PC-3 (cell line): ENCODE measurements around the gene CCL8. TPM values are rescaled to one million over a fixed set of nuclear protein-coding genes. Genes with fewer than 3 reads are reported as not detected.

ENCODE experiments used
- ATAC-seq: fragments of 200-7000 bp; cut with Tn5 transposase; 2 replicates; pipeline ENCODE4 v1.9.1; 2020; ENCODE audit warnings: mild to moderate bottlenecking, moderate library complexity
- BruUV-seq: library from RNA; stranded (reverse); fragments of 400-500 nt; replicated peaks from 2 replicates; lab custom pipeline; 2021; lab: Mats Ljungman, UMichigan
- CTCF ChIA-PET: fragments of 300-600 bp; sonication (Branson Sonifier 250); formaldehyde crosslinking; loops from one replicate; lab custom pipeline; 2022; ENCODE audit warnings: antibody characterized with exemption; lab: Charles Lee
- POLR2A ChIA-PET: fragments of 300-600 bp; sonication (Branson Sonifier 250); formaldehyde crosslinking; loops from one replicate; lab custom pipeline; 2022; ENCODE audit warnings: antibody characterized with exemption; ENCODE audit not compliant: unreplicated experiment; lab: Charles Lee
- DNase-seq: peaks from one replicate; pipeline ENCODE4 v3.0.0-alpha.2; 2015
- H2AFZ ChIP-seq: fragments of 300-600 bp; sonication (generic); 2 replicates; pipeline ENCODE4 v1.6.0; 2016; ENCODE audit warnings: antibody characterized with exemption, low read length
- H3F3A ChIP-seq: fragments of 300-600 bp; sonication (generic); one replicate; pipeline ENCODE4 v1.6.0; 2017; ENCODE audit warnings: antibody characterized with exemption, low read length, control low read depth, mild to moderate bottlenecking; ENCODE audit not compliant: unreplicated experiment
- H3K27ac ChIP-seq: fragments of 300-600 bp; sonication (generic); 2 replicates; pipeline ENCODE4 v1.5.1; 2016; ENCODE audit warnings: mild to moderate bottlenecking, low read length
- H3K27me3 ChIP-seq: fragments of 300-600 bp; sonication (generic); 2 replicates; pipeline ENCODE4 v1.6.1; 2016; ENCODE audit warnings: low read length, mixed read lengths
- H3K36me3 ChIP-seq: fragments of 300-600 bp; sonication (generic); 2 replicates; pipeline ENCODE4 v1.6.1; 2016; ENCODE audit warnings: low read depth, mixed run types, low read length, mixed read lengths
- H3K4me1 ChIP-seq: fragments of 300-600 bp; sonication (generic); 2 replicates; pipeline ENCODE4 v1.5.1; 2016; ENCODE audit warnings: low read length; ENCODE audit not compliant: insufficient read depth
- H3K4me2 ChIP-seq: fragments of 300-600 bp; sonication (generic); 2 replicates; pipeline ENCODE4 v1.6.0; 2016; ENCODE audit warnings: low read length
- H3K4me3 ChIP-seq: fragments of 300-600 bp; sonication (generic); 2 replicates; pipeline ENCODE4 v1.5.1; 2016; ENCODE audit warnings: mild to moderate bottlenecking, low read length, mixed read lengths
- H3K79me2 ChIP-seq: fragments of 300-600 bp; sonication (generic); 2 replicates; pipeline ENCODE4 v1.6.1; 2017; ENCODE audit warnings: low read length, mixed read lengths
- H3K9ac ChIP-seq: fragments of 300-600 bp; sonication (generic); 2 replicates; pipeline ENCODE4 v1.6.0; 2016; ENCODE audit warnings: mild to moderate bottlenecking, low read length
- H3K9me2 ChIP-seq: fragments of 300-600 bp; sonication (generic); replicated peaks from 2 replicates; pipeline ENCODE4 v1.6.1; 2016; ENCODE audit warnings: mixed run types, low read length, mixed read lengths
- H3K9me3 ChIP-seq: fragments of 300-600 bp; sonication (generic); 2 replicates; pipeline ENCODE4 v1.6.1; 2016; ENCODE audit warnings: low read length, mixed read lengths
- H4K20me1 ChIP-seq: fragments of 300-600 bp; sonication (generic); 2 replicates; pipeline ENCODE4 v1.6.1; 2016; ENCODE audit warnings: low read length, mixed read lengths
- CTCF ChIP-seq: fragments of 300-600 bp; sonication (generic); conservative IDR thresholded peaks from 2 replicates; pipeline ENCODE4 v1.5.1; 2017; ENCODE audit warnings: antibody characterized with exemption, low read depth, mild to moderate bottlenecking, low read length
- EZH2 ChIP-seq: fragments of 300-600 bp; sonication (generic); IDR thresholded peaks from one replicate; pipeline ENCODE4 v1.6.1; 2017; ENCODE audit warnings: antibody characterized with exemption, mild to moderate bottlenecking, low read length; ENCODE audit not compliant: unreplicated experiment
- EZH2phosphoT487 ChIP-seq: fragments of 300-600 bp; sonication (generic); IDR thresholded peaks from 2 replicates; pipeline ENCODE4 v1.6.1; 2018; ENCODE audit warnings: mild to moderate bottlenecking, antibody characterized with exemption, low read length, borderline replicate concordance
- intact Hi-C: fragments of 100-400 bp; cut with micrococcal nuclease; formaldehyde crosslinking; loops from 2 replicates; pipeline ENCODE4 v1.9.0; 2023
- total RNA-seq: library from RNA; depleted of rRNA; stranded (reverse); fragments of >200 nt; gene quantifications from 2 replicates; pipeline ENCODE4 v1.2.3, GENCODE V29; 2014

Gene CCL8
- total RNA-seq, 1 experiment from 2014 or later = not detected

- DNase-seq (no peak), ATAC-seq (no peak)
- no peak overlapping the region for H3K27ac ChIP-seq
- CTCF ChIA-PET = no interaction called here
- H4K20me1 ChIP-seq = no peaks in the 10 kb centered on the region
- H3K36me3 ChIP-seq = no peaks in the 10 kb centered on the region
- no peak overlapping the region for H3K9ac ChIP-seq
- no peak for TF ChIP-seq EZH2phosphoT487
- TF ChIP-seq CTCF = no peak
- TF ChIP-seq EZH2 = no peak
- H3K79me2 ChIP-seq = no peaks in the 10 kb centered on the region
- H3K9me3 ChIP-seq = no peaks in the 10 kb centered on the region
- H3K27me3 ChIP-seq = no peaks in the 10 kb centered on the region
- H3K9me2 ChIP-seq = no peaks in the 10 kb centered on the region
- no peak overlapping the region for H2AFZ ChIP-seq
- no peaks in the 10 kb centered on the region for H3K4me1 ChIP-seq
- BruUV-seq = no TSS peak
- H3K4me3 ChIP-seq = no peak overlapping the region
- no peak overlapping the region for H3K4me2 ChIP-seq
- no peaks in the 10 kb centered on the region for H3F3A ChIP-seq
- POLR2A ChIA-PET = no interaction called here
- intact Hi-C loops = no loop called here
Measured at GRCh38 chr17:34307110-34307509, 12.1 kb upstream of the CCL8 start.

- TF ChIP-seq CTCF (no peak), EZH2 (no peak), EZH2phosphoT487 (no peak)
- H3K27me3 ChIP-seq = no peaks in the 10 kb centered on the region
- no peaks in the 10 kb centered on the region for H3F3A ChIP-seq
- H3K9me2 ChIP-seq = no peaks in the 10 kb centered on the region
- no peaks in the 10 kb centered on the region for H3K79me2 ChIP-seq
- H3K4me1 ChIP-seq = no peaks in the 10 kb centered on the region
- no peaks in the 10 kb centered on the region for H3K36me3 ChIP-seq
- no peak overlapping the region for H3K27ac ChIP-seq
- no peaks in the 10 kb centered on the region for H4K20me1 ChIP-seq
- no peak overlapping the region for H3K9ac ChIP-seq
- intact Hi-C loops = no loop called here
- ATAC-seq (no peak), DNase-seq (no peak)
- H2AFZ ChIP-seq = no peak overlapping the region
- H3K9me3 ChIP-seq = no peaks in the 10 kb centered on the region
- ChIA-PET CTCF (no interaction called here), POLR2A (no interaction called here)
- no peak overlapping the region for H3K4me2 ChIP-seq
- no peak overlapping the region for H3K4me3 ChIP-seq
- no TSS peak for BruUV-seq
Measured at GRCh38 chr17:34308371-34308770, 10.9 kb upstream of the CCL8 start.

GRCh38 chr17:34311291-34311690 lies 7.9 kb upstream of the CCL8 start:
- no peak overlapping the region for H3K4me2 ChIP-seq
- H4K20me1 ChIP-seq = no peaks in the 10 kb centered on the region
- H3K4me1 ChIP-seq = no peaks in the 10 kb centered on the region
- ATAC-seq = no peak
- no peak overlapping the region for H3K27ac ChIP-seq
- intact Hi-C loops = no loop called here
- H3K79me2 ChIP-seq = no peaks in the 10 kb centered on the region
- ChIA-PET POLR2A (no interaction called here), CTCF (no interaction called here)
- no peaks in the 10 kb centered on the region for H3K27me3 ChIP-seq
- no peak overlapping the region for H3K4me3 ChIP-seq
- no peaks in the 10 kb centered on the region for H3K9me3 ChIP-seq
- no peak overlapping the region for H2AFZ ChIP-seq
- TF ChIP-seq EZH2phosphoT487 = no peak
- no peak for TF ChIP-seq CTCF
- H3K9me2 ChIP-seq = no peaks in the 10 kb centered on the region
- BruUV-seq = no TSS peak
- no peaks in the 10 kb centered on the region for H3K36me3 ChIP-seq
- H3K9ac ChIP-seq = no peak overlapping the region
- DNase-seq = no peak
- no peaks in the 10 kb centered on the region for H3F3A ChIP-seq
